ENCODE data around the gene NEMP2.
"Not testable (repeated sequence)": the region's sequence is repeated elsewhere in the genome, so short reads cannot be mapped to it uniquely, and the experiment has no call there.

NEMP2 gene

DNA sequence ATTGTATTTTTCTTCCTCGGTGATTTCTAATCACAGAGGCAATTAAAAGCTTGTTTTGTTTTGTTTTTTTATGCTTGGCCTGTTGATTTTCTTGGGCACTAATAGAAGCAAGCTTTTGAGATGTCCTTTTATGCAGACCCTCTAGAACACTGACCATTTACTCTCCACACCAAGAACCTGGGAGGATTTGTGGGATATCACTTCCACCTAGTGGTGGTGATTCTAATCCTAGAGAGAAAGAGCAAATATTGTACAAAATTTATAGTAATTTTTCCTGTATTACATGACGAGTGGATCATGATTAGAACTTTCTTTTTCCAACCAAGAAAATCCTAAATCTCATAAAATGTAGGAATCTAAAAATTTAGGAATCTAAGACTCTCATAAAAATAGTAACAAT lies 23.4 kb downstream of the NEMP2 start:
- Histone ChIP-seq H3K4me2 (ENCODE audit: low read depth, low read length) (no peak overlapping the region), H3K4me1 (ENCODE audit: low read length) (no peaks in the 10 kb centered on the region), H3K4me3 (ENCODE audit: low read length) (no peak overlapping the region), H4K20me1 (ENCODE audit: insufficient read depth, low read length) (no peaks in the 10 kb centered on the region), H3F3A (ENCODE audit: insufficient read depth, low read length) (no peaks in the 10 kb centered on the region), H3K27ac (ENCODE audit: low read length) (no peak overlapping the region), H3K36me3 (replicated peaks; ENCODE audit: insufficient read depth, low read length) (no peaks in the 10 kb centered on the region), H3K79me2 (ENCODE audit: low read length) (no peaks in the 10 kb centered on the region), H3K9me3 (replicated peaks; ENCODE audit: insufficient read depth, low read length) (no peaks in the 10 kb centered on the region), H3K27me3 (replicated peaks; ENCODE audit: insufficient read depth, low read length) (no peaks in the 10 kb centered on the region), H3K9ac (ENCODE audit: low read length) (no peak overlapping the region), H3K9me2 (replicated peaks; ENCODE audit: insufficient read depth, low read length) (no peaks in the 10 kb centered on the region), H2AFZ (ENCODE audit: low read length) (no peak overlapping the region)
- DNase-seq = peak; percentile 19
- no peak for TF ChIP-seq EZH2 (optimal IDR thresholded peaks at IDR 0.05; ENCODE audit: low read depth, low read length)
- TF ChIP-seq, protein P1, sequence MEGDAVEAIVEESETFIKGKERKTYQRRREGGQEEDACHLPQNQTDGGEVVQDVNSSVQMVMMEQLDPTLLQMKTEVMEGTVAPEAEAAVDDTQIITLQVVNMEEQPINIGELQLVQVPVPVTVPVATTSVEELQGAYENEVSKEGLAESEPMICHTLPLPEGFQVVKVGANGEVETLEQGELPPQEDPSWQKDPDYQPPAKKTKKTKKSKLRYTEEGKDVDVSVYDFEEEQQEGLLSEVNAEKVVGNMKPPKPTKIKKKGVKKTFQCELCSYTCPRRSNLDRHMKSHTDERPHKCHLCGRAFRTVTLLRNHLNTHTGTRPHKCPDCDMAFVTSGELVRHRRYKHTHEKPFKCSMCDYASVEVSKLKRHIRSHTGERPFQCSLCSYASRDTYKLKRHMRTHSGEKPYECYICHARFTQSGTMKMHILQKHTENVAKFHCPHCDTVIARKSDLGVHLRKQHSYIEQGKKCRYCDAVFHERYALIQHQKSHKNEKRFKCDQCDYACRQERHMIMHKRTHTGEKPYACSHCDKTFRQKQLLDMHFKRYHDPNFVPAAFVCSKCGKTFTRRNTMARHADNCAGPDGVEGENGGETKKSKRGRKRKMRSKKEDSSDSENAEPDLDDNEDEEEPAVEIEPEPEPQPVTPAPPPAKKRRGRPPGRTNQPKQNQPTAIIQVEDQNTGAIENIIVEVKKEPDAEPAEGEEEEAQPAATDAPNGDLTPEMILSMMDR (IDR thresholded peaks at IDR 0.05; ENCODE audit: low read length) = peak; percentile 36

DNA sequence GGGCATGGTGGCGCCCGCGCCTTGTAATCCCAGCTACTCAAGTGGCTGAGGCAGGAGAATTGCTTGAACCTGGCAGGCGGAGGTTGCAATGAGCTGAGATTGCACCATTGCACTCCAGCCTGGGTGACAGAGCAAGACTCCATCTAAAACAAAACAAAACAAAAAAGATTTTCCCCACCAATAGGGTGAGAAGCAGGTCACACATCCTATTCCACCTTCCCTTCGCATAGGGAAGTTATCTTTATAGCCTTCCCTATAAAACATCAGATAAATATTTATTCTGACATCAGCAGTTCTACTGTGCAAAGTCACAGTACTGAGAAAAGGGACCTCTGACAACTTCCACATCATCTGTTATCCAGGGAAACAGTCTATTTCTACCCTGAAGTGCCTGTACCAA lies 24.6 kb downstream of the NEMP2 start:
- H3K4me1 ChIP-seq (ENCODE audit: low read length); H3K27ac ChIP-seq (ENCODE audit: low read length); H3K79me2 ChIP-seq (ENCODE audit: low read length); H3K27me3 ChIP-seq (replicated peaks; ENCODE audit: insufficient read depth, low read length); H2AFZ ChIP-seq (ENCODE audit: low read length); H3K9me2 ChIP-seq (replicated peaks; ENCODE audit: insufficient read depth, low read length); DNase-seq; H3K4me2 ChIP-seq (ENCODE audit: low read depth, low read length); H4K20me1 ChIP-seq (ENCODE audit: insufficient read depth, low read length); H3K4me3 ChIP-seq (ENCODE audit: low read length); H3K36me3 ChIP-seq (replicated peaks; ENCODE audit: insufficient read depth, low read length); H3K9ac ChIP-seq (ENCODE audit: low read length); H3K9me3 ChIP-seq (replicated peaks; ENCODE audit: insufficient read depth, low read length); H3F3A ChIP-seq (ENCODE audit: insufficient read depth, low read length): not testable (repeated sequence)

DNA sequence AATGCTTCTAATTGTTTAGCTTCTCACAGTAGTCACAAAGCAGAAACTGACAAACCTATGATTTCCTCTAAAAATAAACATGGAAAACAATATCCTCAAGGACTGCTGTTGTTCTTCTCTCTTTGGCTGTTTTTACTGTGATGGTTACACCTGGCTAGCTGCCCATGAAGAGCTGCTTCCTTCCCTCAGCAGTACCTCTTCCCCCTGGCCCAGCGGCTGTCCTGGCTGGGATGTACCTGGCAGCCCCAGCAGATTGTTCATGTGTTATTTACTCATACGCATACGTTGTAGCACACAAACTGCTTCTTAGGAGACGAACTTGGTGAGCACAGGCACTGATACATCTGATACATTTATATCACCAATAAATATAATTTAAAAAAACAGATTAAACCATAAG lies 27.4 kb downstream of the NEMP2 start:
- Histone ChIP-seq H3K4me3 (ENCODE audit: low read length) (no peak overlapping the region), H3K4me1 (ENCODE audit: low read length) (no peaks in the 10 kb centered on the region)

DNA sequence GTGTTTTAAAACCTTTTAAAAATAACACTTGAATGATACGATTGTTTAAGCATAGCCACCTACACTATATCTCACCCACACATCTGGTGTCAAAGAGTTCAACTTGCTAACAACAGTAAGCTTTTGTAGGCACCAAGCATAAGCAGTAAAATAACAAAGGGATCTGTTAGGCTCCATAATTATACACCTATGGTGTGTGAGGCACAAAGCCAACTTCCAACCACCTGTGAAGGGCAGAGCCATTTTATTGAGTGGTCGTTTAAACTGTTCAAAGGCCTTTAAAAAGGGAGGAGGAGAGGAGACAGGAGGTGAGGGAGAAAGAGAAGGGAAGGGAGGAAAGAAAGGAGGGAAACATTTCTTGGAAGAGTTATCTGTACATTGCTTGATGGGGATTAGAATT lies 27.9 kb downstream of the NEMP2 start:
- Histone ChIP-seq H3K4me3 (ENCODE audit: low read length) (no peak overlapping the region), H4K20me1 (ENCODE audit: insufficient read depth, low read length) (no peaks in the 10 kb centered on the region), H3K9me3 (replicated peaks; ENCODE audit: insufficient read depth, low read length) (no peaks in the 10 kb centered on the region), H3K9ac (ENCODE audit: low read length) (no peak overlapping the region), H3K36me3 (replicated peaks; ENCODE audit: insufficient read depth, low read length) (no peaks in the 10 kb centered on the region), H3K27me3 (replicated peaks; ENCODE audit: insufficient read depth, low read length) (no peaks in the 10 kb centered on the region), H3K4me1 (ENCODE audit: low read length) (no peaks in the 10 kb centered on the region), H3F3A (ENCODE audit: insufficient read depth, low read length) (no peaks in the 10 kb centered on the region), H2AFZ (ENCODE audit: low read length) (no peak overlapping the region), H3K79me2 (ENCODE audit: low read length) (no peaks in the 10 kb centered on the region), H3K4me2 (ENCODE audit: low read depth, low read length) (no peak overlapping the region), H3K9me2 (replicated peaks; ENCODE audit: insufficient read depth, low read length) (no peaks in the 10 kb centered on the region), H3K27ac (ENCODE audit: low read length) (no peak overlapping the region)
- DNase-seq = no peak
- no peak for TF ChIP-seq EZH2phosphoT487 (IDR thresholded peaks at IDR 0.05; ENCODE audit: low read length)
- TF ChIP-seq, protein P1 (IDR thresholded peaks at IDR 0.05; ENCODE audit: low read length) = no peak
- TF ChIP-seq EZH2 (optimal IDR thresholded peaks at IDR 0.05; ENCODE audit: low read depth, low read length) = no peak

More for the DNA sequence above, 27.4 kb downstream of the NEMP2 start:
- H3K4me2 ChIP-seq (ENCODE audit: low read depth, low read length) = no peak overlapping the region
- H3F3A ChIP-seq (ENCODE audit: insufficient read depth, low read length) = no peaks in the 10 kb centered on the region
- TF ChIP-seq EZH2 (optimal IDR thresholded peaks at IDR 0.05; ENCODE audit: low read depth, low read length) = no peak
- TF ChIP-seq EZH2phosphoT487 (IDR thresholded peaks at IDR 0.05; ENCODE audit: low read length) = no peak
- TF ChIP-seq, protein P1 (IDR thresholded peaks at IDR 0.05; ENCODE audit: low read length) = no peak
- no peaks in the 10 kb centered on the region for H3K36me3 ChIP-seq (replicated peaks; ENCODE audit: insufficient read depth, low read length)
- no peaks in the 10 kb centered on the region for H4K20me1 ChIP-seq (ENCODE audit: insufficient read depth, low read length)
- H3K27ac ChIP-seq (ENCODE audit: low read length) = no peak overlapping the region
- no peaks in the 10 kb centered on the region for H3K79me2 ChIP-seq (ENCODE audit: low read length)
- H3K9me3 ChIP-seq (replicated peaks; ENCODE audit: insufficient read depth, low read length) = no peaks in the 10 kb centered on the region
- no peak for DNase-seq
- H2AFZ ChIP-seq (ENCODE audit: low read length) = no peak overlapping the region
- H3K27me3 ChIP-seq (replicated peaks; ENCODE audit: insufficient read depth, low read length) = no peaks in the 10 kb centered on the region
- H3K9ac ChIP-seq (ENCODE audit: low read length) = no peak overlapping the region
- H3K9me2 ChIP-seq (replicated peaks; ENCODE audit: insufficient read depth, low read length) = no peaks in the 10 kb centered on the region
